GM12875 (cell line): ENCODE measurements around the gene KCNIP1.

Source experiments
- H3K4me3 ChIP-seq: one replicate; pipeline ENCODE4 v1.5.1; 2011; ENCODE audit warnings: low read depth, low read length, control low read depth
- TF ChIP-seq, protein P1 (sequence below): IDR thresholded peaks from 2 replicates; pipeline ENCODE4 v1.5.1; 2011; ENCODE audit warnings: low read depth, mild to moderate bottlenecking, control low read depth, inconsistent platforms, low read length, moderate library complexity, borderline replicate concordance; ENCODE audit not compliant: insufficient read depth

The KCNIP1 gene

DNA sequence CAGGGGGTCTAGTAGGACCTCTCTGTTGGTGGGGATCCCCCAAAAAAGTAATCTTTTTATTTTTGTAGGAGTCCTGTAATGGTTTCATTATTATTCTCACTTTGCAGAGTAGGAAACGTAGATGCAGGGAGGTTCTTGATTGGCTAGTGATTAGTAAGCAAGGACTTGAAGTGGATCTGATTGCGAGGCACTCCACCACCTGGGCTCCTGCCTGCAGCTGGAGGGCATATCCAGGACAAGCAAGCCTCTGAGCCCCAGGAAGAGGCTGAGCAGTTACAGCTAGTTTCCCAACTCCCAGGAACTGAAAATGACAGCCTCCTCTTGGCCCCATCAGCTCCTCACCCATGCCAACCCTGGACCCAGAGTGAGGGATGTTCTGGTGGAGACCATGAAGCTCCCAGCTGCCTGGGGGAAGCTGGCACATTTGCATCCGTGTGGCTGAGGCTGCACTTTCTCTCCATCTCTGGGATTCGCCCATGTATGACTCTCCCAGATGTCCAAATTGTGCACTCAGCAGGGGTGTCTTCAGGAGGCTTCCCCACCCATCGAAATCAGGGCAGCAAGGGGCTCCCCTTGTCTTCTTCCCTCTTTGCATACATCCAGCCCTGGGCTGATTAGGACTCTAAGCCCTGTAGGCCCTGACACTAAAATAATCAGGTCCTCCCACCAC, 10.2 kb downstream of the KCNIP1 start:
- H3K4me3 ChIP-seq: no peak overlapping the region
- TF ChIP-seq, protein P1, sequence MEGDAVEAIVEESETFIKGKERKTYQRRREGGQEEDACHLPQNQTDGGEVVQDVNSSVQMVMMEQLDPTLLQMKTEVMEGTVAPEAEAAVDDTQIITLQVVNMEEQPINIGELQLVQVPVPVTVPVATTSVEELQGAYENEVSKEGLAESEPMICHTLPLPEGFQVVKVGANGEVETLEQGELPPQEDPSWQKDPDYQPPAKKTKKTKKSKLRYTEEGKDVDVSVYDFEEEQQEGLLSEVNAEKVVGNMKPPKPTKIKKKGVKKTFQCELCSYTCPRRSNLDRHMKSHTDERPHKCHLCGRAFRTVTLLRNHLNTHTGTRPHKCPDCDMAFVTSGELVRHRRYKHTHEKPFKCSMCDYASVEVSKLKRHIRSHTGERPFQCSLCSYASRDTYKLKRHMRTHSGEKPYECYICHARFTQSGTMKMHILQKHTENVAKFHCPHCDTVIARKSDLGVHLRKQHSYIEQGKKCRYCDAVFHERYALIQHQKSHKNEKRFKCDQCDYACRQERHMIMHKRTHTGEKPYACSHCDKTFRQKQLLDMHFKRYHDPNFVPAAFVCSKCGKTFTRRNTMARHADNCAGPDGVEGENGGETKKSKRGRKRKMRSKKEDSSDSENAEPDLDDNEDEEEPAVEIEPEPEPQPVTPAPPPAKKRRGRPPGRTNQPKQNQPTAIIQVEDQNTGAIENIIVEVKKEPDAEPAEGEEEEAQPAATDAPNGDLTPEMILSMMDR: no peak

DNA sequence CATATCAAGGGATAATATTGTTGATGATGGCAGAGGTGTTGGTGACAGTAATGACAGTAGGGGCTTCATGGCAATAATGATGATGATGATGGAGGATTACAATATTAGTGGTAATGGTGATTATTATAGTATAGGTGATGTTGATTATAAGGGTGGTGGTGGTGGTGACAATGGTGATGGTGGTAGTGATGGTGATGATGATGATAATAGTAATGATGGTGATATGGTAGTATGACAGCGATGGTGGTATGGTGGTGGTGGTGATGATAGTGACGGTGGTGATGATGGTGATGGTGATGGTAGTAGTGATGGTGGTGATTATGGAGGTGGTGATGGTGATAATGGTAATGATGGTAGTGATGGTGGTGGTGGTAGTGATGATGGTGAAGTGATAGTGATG, 13.6 kb downstream of the KCNIP1 start:
- TF ChIP-seq, protein P1: no peak
- H3K4me3 ChIP-seq: no peak overlapping the region

DNA sequence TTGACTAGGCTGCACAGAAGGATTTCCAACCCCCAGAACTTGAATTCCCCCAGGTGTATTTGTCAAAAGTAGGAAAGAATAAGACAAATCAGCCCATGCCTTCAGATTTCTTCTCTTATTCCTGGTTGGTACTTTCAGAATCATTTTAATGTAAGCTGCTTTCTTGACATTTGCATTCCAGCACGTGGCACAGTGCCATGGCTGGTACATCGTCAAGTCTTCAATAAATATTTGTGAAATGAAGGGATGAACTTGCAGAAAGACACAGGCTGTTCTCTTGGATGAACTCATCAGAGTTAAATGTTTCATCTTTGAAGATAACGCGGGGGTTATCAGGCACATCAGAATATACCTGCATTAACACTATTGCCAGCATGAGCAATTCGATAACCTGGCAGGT, 14.5 kb downstream of the KCNIP1 start:
- TF ChIP-seq, protein P1: no peak
- H3K4me3 ChIP-seq: no peak overlapping the region

DNA sequence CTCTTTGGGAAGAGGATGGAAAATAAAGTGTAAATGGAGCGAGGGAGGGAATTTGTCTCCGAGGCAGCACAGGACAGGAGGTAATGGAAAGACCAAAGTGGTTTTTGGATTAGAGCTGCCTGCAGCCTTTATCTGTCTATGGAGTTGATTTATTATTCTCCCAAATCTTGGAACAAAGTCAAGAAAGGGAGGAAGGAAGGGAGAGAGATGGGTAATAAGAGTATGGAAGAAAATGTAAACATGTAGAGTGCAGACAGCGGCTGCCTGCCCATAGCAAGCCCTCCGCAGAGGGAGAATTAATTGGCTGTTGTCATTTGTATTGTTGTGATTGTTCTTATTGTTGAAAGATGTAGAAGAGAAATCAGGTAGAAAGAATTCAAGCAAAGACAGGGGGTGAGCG, 15.7 kb downstream of the KCNIP1 start:
- TF ChIP-seq, protein P1: no peak
- H3K4me3 ChIP-seq: no peak overlapping the region

DNA sequence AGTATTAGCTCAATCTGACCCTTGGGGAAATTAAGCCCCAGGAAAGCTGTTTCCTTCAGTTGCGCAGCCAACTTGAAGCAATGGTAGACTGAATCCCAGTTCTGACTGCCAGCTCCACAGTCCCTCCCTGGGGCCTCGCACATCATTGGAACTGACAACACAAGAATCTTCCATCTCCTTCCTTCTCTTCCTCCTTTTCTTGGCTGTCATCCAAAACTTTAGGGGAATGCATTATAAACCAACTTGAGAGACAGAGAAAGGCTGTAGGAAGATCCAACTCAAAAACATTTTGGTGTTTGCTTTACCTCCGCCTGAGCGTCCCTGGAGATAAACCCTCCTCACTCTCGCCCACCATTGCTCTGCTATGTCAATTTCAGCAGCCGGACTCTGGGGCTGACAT, 16.6 kb downstream of the KCNIP1 start:
- TF ChIP-seq, protein P1: no peak
- H3K4me3 ChIP-seq: no peak overlapping the region

DNA sequence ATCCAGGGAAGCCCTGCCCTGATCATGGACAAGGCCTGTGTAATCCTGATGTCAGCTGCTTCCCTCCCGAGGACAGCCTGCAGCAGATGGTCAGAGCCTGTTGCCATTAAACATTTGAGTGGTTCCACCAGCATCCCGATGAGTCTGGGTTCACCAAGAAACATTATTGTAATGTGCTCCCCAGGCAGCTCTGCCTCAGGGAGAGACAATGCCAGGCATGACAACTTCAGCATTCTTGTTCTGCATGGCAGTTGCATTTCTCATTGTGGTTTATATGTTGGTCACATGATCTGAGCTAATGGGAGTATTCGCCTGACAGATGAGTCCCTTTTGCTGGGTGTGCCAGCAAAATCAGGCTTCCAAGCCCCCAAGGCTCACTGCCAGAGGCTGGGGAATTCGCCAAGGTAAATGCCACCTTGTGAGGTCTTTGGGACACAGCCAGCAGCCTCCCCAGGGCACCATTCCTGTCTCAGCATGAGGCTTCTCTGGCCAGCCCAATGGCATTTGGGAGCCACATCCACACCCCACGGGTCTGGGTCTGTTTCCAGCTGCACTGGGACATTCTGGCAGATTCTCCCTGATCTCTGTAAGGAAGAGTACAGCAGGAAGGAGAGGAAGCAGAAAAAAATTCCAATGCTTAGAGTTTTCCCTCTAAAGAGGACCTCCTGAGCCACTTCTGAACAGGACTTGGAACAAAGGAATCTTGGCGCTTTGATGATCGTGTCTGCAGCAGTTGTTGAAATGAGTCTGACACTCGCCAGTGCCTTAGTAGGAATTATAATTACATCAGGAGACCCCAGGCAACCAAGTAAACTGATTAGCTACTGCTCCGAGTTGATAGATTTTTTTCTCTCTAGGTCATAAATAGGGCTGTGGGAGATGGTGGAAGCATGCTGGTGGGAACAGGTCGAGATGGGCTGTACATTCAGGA, 18.7 kb downstream of the KCNIP1 start:
- TF ChIP-seq, protein P1: no peak
- H3K4me3 ChIP-seq: no peak overlapping the region
